Upper lobe of left lung (tissue), 4 donors: ENCODE results near the gene FGD2.

Source experiments
- POLR2AphosphoS5 ChIP-seq, 2 donors: sonication (generic); formaldehyde crosslinking; IDR thresholded peaks; one replicate each; pipeline ENCODE4 v1.5.1; 2017; ENCODE audit warnings: antibody characterized with exemption in 2 of 2
- TF ChIP-seq, protein P1 (sequence below), 6 experiments: fragments of 450-650 bp in 4 of 6; fragments of 200-600 bp in 2 of 6; sonication (generic) in 2 of 6; IDR thresholded peaks; one replicate each; pipeline ENCODE4 v1.5.1; 2016 to 2019; ENCODE audit warnings: antibody characterized with exemption in 6 of 6

DNA sequence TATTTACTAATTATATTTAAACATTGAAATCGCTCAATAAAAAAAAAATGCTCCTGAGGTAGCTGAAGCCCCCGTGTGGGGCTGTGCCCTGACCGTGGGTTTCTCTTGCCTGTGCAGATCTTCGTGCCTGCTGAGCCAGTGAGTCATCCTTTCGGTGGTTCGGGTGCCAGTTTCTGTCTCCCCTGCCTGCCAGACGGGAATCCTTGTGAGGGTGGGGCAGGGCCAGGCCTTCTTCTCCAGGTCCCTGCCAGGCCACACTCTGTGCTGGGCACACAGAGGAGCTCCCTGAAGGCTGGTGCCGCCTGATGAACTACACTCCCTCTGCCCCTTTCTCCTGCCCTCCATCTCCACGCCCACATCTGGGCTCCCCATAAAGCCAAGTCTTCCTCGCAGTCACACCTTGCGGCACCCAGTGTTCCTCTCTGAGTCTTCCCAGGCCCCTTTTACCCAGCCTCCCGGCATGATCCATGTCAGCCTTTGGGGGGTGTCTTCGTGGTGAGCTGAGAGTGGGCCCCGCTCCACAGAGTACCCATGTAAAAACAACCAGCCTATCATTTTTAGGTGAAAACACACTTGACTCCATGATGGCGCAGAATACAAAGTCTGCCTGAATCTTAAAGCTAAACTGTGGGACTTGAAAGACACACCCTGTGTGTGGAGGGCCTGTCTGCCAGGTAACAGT lies 19.3 kb downstream of the FGD2 start:
- TF ChIP-seq, protein P1, sequence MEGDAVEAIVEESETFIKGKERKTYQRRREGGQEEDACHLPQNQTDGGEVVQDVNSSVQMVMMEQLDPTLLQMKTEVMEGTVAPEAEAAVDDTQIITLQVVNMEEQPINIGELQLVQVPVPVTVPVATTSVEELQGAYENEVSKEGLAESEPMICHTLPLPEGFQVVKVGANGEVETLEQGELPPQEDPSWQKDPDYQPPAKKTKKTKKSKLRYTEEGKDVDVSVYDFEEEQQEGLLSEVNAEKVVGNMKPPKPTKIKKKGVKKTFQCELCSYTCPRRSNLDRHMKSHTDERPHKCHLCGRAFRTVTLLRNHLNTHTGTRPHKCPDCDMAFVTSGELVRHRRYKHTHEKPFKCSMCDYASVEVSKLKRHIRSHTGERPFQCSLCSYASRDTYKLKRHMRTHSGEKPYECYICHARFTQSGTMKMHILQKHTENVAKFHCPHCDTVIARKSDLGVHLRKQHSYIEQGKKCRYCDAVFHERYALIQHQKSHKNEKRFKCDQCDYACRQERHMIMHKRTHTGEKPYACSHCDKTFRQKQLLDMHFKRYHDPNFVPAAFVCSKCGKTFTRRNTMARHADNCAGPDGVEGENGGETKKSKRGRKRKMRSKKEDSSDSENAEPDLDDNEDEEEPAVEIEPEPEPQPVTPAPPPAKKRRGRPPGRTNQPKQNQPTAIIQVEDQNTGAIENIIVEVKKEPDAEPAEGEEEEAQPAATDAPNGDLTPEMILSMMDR (IDR thresholded peaks at IDR 0.05), result no peak
- no peak for TF ChIP-seq POLR2AphosphoS5 (IDR thresholded peaks at IDR 0.05)
